ELF-1 (cell line): ENCODE results near the gene ZRANB1.

Experiments
- DNase-seq: peaks from one replicate; pipeline ENCODE4 v3.0.0-alpha.2; 2016; ENCODE audit warnings: low read depth, low spot score

ZRANB1 gene

GRCh38 chr10:125035588-125036295 lies 93.8 kb downstream of the ZRANB1 start:
- DNase-seq: no peak

- DNase-seq: peak; percentile 43
These were observed 95.4 kb downstream of the ZRANB1 start for GRCh38 chr10:125037145-125037877.
